SK-N-SH (cell line): ENCODE measurements around the gene CAMK2N2. TPM values are rescaled to one million over a fixed set of nuclear protein-coding genes. Genes with fewer than 3 reads are reported as not detected.

Experiments used
- CTCF ChIA-PET: fragments of 300-600, 350-600 bp; formaldehyde crosslinking; extraction: SDS; loops from one replicate; lab custom pipeline; 2021; lab: Yijun Ruan, JAX
- POLR2A ChIA-PET: fragments of 350-600 bp; sonication (Branson Sonifier 250); formaldehyde crosslinking; extraction: SDS; loops from one replicate; lab custom pipeline; 2020; ENCODE audit warnings: antibody characterized with exemption, inconsistent platforms; lab: Yijun Ruan, JAX
- DNase-seq: peaks from one replicate; pipeline ENCODE4 v3.0.0; 2012
- H2AFZ ChIP-seq: fragments of 200-600 bp; sonication (generic); 2 replicates; pipeline ENCODE4 v1.8.1; 2016; ENCODE audit warnings: antibody characterized with exemption, mild to moderate bottlenecking, low read depth
- H3F3A ChIP-seq: fragments of 200-600 bp; sonication (generic); replicated peaks from 2 replicates; pipeline ENCODE3; 2016; ENCODE audit warnings: antibody characterized with exemption, mild to moderate bottlenecking; ENCODE audit not compliant: insufficient read depth
- H3K27ac ChIP-seq, 2 experiments: fragments of 200-500 bp in 1 of 2; fragments of 200-600 bp in 1 of 2; sonication (Bioruptor generic) in 1 of 2; sonication (generic), shearing (Covaris generic) in 1 of 2; 2 replicates each; pipeline versions ENCODE4 v1.5.1 to v1.6.1; 2014 to 2016; ENCODE audit warnings: low read depth in 2 of 2, inconsistent platforms in 1 of 2, low read length in 1 of 2, mild to moderate bottlenecking in 1 of 2, mixed read lengths in 1 of 2
- H3K27me3 ChIP-seq: fragments of 200-600 bp; sonication (generic), shearing (Covaris generic); 2 replicates; pipeline ENCODE4 v1.6.1; 2016; ENCODE audit warnings: mixed run types; ENCODE audit not compliant: insufficient read depth
- H3K36me3 ChIP-seq, 2 experiments: fragments of 200-500 bp in 1 of 2; fragments of 200-600 bp in 1 of 2; sonication (Bioruptor generic) in 1 of 2; sonication (generic) in 1 of 2; replicated peaks in 1 of 2; 2 replicates each; pipeline versions ENCODE3 to v1.5.1; 2014 to 2016; ENCODE audit warnings: low read length in 1 of 2, mild to moderate bottlenecking in 1 of 2; ENCODE audit not compliant: insufficient read depth in 2 of 2, control insufficient read depth in 1 of 2
- H3K4me1 ChIP-seq, 2 experiments: fragments of 200-500 bp in 1 of 2; fragments of 200-600 bp in 1 of 2; sonication (Bioruptor generic) in 1 of 2; sonication (generic), shearing (Covaris generic) in 1 of 2; 2 replicates each; pipeline versions ENCODE4 v1.5.1 to v1.6.1; 2014 to 2016; ENCODE audit warnings: low read depth in 1 of 2, low read length in 1 of 2, mixed run types in 1 of 2; ENCODE audit not compliant: insufficient read depth in 2 of 2, control insufficient read depth in 1 of 2
- H3K4me2 ChIP-seq: fragments of 200-600 bp; sonication (generic), shearing (Covaris generic); 2 replicates; pipeline ENCODE4 v1.6.1; 2017; ENCODE audit warnings: mixed run types
- H3K4me3 ChIP-seq, 2 experiments: fragments of 200-500 bp in 1 of 2; fragments of 200-600 bp in 1 of 2; sonication (Bioruptor generic) in 1 of 2; sonication (generic), shearing (Covaris generic) in 1 of 2; 2 replicates each; pipeline versions ENCODE4 v1.5.1 to v1.8.1; 2014 to 2016; ENCODE audit warnings: low read depth in 2 of 2, inconsistent platforms in 1 of 2, low read length in 1 of 2, mild to moderate bottlenecking in 1 of 2, mixed read lengths in 1 of 2, moderate library complexity in 1 of 2
- H3K79me2 ChIP-seq: fragments of 200-600 bp; sonication (generic); 2 replicates; pipeline ENCODE4 v1.8.1; 2017; ENCODE audit warnings: mild to moderate bottlenecking; ENCODE audit not compliant: insufficient read depth
- H3K9ac ChIP-seq: fragments of 200-600 bp; sonication (generic); 2 replicates; pipeline ENCODE4 v1.6.1; 2017; ENCODE audit warnings: mixed run types
- H3K9me2 ChIP-seq: fragments of 200-600 bp; sonication (generic); 2 replicates; pipeline ENCODE4 v1.6.1; 2017; ENCODE audit warnings: mixed run types
- H3K9me3 ChIP-seq: fragments of 200-600 bp; sonication (generic); 2 replicates; pipeline ENCODE4 v1.6.1; 2017; ENCODE audit warnings: mixed run types, mild to moderate bottlenecking, moderate library complexity
- H4K20me1 ChIP-seq: fragments of 200-600 bp; sonication (generic); 2 replicates; pipeline ENCODE4 v1.6.1; 2017; ENCODE audit warnings: mild to moderate bottlenecking, mixed run types; ENCODE audit not compliant: insufficient read depth
- EZH2phosphoT487 ChIP-seq: fragments of 200-600 bp; sonication (generic); IDR thresholded peaks from 2 replicates; pipeline ENCODE4 v1.6.1; 2017; ENCODE audit warnings: low read depth, mixed run types, mild to moderate bottlenecking, antibody characterized with exemption, moderate library complexity, borderline replicate concordance
- GABPA ChIP-seq: IDR thresholded peaks from 2 replicates; pipeline ENCODE4 v1.4.0; 2012; ENCODE audit warnings: low read depth, mild to moderate bottlenecking
- GATA2 ChIP-seq: sonication (generic); formaldehyde crosslinking; IDR thresholded peaks from 2 replicates; pipeline ENCODE4 v1.5.0; 2020; ENCODE audit warnings: mild to moderate bottlenecking, missing genetic modification reagents
- IRF3 ChIP-seq: fragments of 150-350 bp; IDR thresholded peaks from 2 replicates; pipeline ENCODE4 v1.6.1; 2016; ENCODE audit warnings: mild to moderate bottlenecking, low read depth, low read length
- MAX ChIP-seq: IDR thresholded peaks from 2 replicates; pipeline ENCODE4 v1.4.0; 2012; ENCODE audit warnings: low read depth
- MEF2A ChIP-seq: IDR thresholded peaks from 2 replicates; pipeline ENCODE4 v1.4.0; 2012; ENCODE audit warnings: low read depth, borderline replicate concordance
- MXI1 ChIP-seq: IDR thresholded peaks from 2 replicates; pipeline ENCODE4 v1.6.1; 2012; ENCODE audit warnings: mild to moderate bottlenecking, low read depth, low read length, improper control_type of control experiment
- NFIC ChIP-seq: IDR thresholded peaks from 2 replicates; pipeline ENCODE4 v1.4.0; 2012; ENCODE audit warnings: borderline replicate concordance
- NRF1 ChIP-seq: IDR thresholded peaks from 2 replicates; pipeline ENCODE4 v1.6.1; 2012; ENCODE audit warnings: low read depth, mild to moderate bottlenecking, low read length
- RCOR1 ChIP-seq: fragments of 150-350 bp; IDR thresholded peaks from 2 replicates; pipeline ENCODE4 v1.6.1; 2017; ENCODE audit warnings: antibody characterized with exemption, low read length
- REST ChIP-seq: IDR thresholded peaks from 2 replicates; pipeline ENCODE4 v1.6.1; 2012; ENCODE audit warnings: mild to moderate bottlenecking, low read depth, low read length, moderate library complexity
- SMC3 ChIP-seq: IDR thresholded peaks from 2 replicates; pipeline ENCODE4 v1.6.1; 2012; ENCODE audit warnings: low read depth, low read length, improper control_type of control experiment
- TAF1 ChIP-seq: IDR thresholded peaks from 2 replicates; pipeline ENCODE4 v1.6.1; 2012; ENCODE audit warnings: low read depth, mild to moderate bottlenecking, low read length, moderate library complexity, borderline replicate concordance
- TCF12 ChIP-seq: IDR thresholded peaks from 2 replicates; pipeline ENCODE4 v1.4.0; 2012
- USF1 ChIP-seq: IDR thresholded peaks from 2 replicates; pipeline ENCODE4 v1.4.0; 2012; ENCODE audit warnings: low read depth, borderline replicate concordance
- ZBTB33 ChIP-seq: IDR thresholded peaks from 2 replicates; pipeline ENCODE4 v1.4.0; 2012; ENCODE audit warnings: low read depth, borderline replicate concordance
- WGBS: methylation state at CpG from one replicate; pipeline ENCODE4 v1.1.6; 2017; ENCODE audit warnings: low lambda C conversion rate; 5-methylcytosine and 5-hydroxymethylcytosine counted together
- polyA plus RNA-seq, 3 experiments: library from polyadenylated mRNA; depleted of rRNA; stranded (reverse); fragments of >200 nt; gene quantifications; 2 replicates each; pipeline ENCODE4 v1.2.3, GENCODE V29; 2012

The CAMK2N2 gene
- polyA plus RNA-seq, 1 of the 3 experiments (the other 2 are of a cell fraction) = 2.2 TPM

GRCh38 chr3:184228376-184229137 lies 32.8 kb downstream of the CAMK2N2 start:
- Histone ChIP-seq H3K9ac (no peak overlapping the region), H3K27me3 (peaks cover 27% of the 10 kb centered on the region), H3K4me2 (peak overlapping the region; percentile 95; the same call in 1 of the 2 replicates), H3K9me2 (no peaks in the 10 kb centered on the region), H3F3A (no peaks in the 10 kb centered on the region), H4K20me1 (no peaks in the 10 kb centered on the region), H3K27ac (no peak overlapping the region), H3K79me2 (no peaks in the 10 kb centered on the region), H3K9me3 (no peaks in the 10 kb centered on the region), H3K4me1 (peaks cover 0 to 16% of the 10 kb centered on the region in 2 experiments; a peak in 1 of 4 replicates), H2AFZ (no peak overlapping the region), H3K4me3 (peak overlapping the region in 1 of 2 experiments; percentile 50; a peak in 1 of 4 replicates), H3K36me3 (no peaks in the 10 kb centered on the region)
- 67% methylated on average over 11 of the region's 12 CpGs for WGBS
- CTCF ChIA-PET = interaction anchor here (0.8 to 5.9 kb wide), 18 partner anchors 9 to 360 kb away, joined by 3 to 61 read pairs (median 11); partner anchors contain the start of genes ALG3, AP2M1 and EEF1AKMT4
- POLR2A ChIA-PET = interaction anchor here (1.1 to 2.1 kb wide), 3 partner anchors 17 to 45 kb away, joined by 3 to 6 read pairs (median 5); no protein-coding TSS in a partner anchor
- peak; percentile 45 for DNase-seq
- no peak for TF ChIP-seq EZH2phosphoT487
- TF ChIP-seq MEF2A = no peak
- TF ChIP-seq NRF1 = no peak
- TF ChIP-seq MXI1 = no peak
- no peak for TF ChIP-seq MAX
- no peak for TF ChIP-seq RCOR1
- TF ChIP-seq IRF3 = no peak
- TF ChIP-seq USF1 = no peak
- no peak for TF ChIP-seq NFIC
- TF ChIP-seq TCF12 = no peak
- TF ChIP-seq GATA2 (CRISPR knock-in tag) = no peak
- TF ChIP-seq REST = no peak
- TF ChIP-seq GABPA = no peak
- TF ChIP-seq ZBTB33 = no peak
- TF ChIP-seq SMC3 = no peak
- TF ChIP-seq TAF1 = no peak
